Mucosa of descending colon (tissue), 3 donors: Measurements from ENCODE around the gene MESP2. TPM values are rescaled to one million over a fixed set of nuclear protein-coding genes. Genes with fewer than 3 reads are reported as not detected.

Experiments used
- ATAC-seq: fragments of 200-7000 bp; cut with Tn5 transposase; one replicate; pipeline ENCODE4 v1.9.1; 2020; ENCODE audit warnings: mild to moderate bottlenecking, moderate library complexity
- DNase-seq, 3 donors: peaks; one replicate each; pipeline ENCODE4 v3.0.0-alpha.2; 2020
- H3K36me3 ChIP-seq: fragments of 200-600 bp; one replicate; pipeline ENCODE4 v1.8.0; 2021; ENCODE audit warnings: low read depth, mild to moderate bottlenecking
- H3K4me1 ChIP-seq: fragments of 200-600 bp; one replicate; pipeline ENCODE4 v1.8.0; 2021; ENCODE audit warnings: low read depth, mild to moderate bottlenecking
- H3K4me3 ChIP-seq: fragments of 200-600 bp; one replicate; pipeline ENCODE4 v1.8.0; 2021; ENCODE audit warnings: mild to moderate bottlenecking
- H3K9me3 ChIP-seq: fragments of 200-600 bp; one replicate; pipeline ENCODE4 v1.8.0; 2021; ENCODE audit warnings: mild to moderate bottlenecking
- intact Hi-C, 2 donors: fragments of 100-400 bp; cut with DNase I in 1 of 2; cut with micrococcal nuclease in 1 of 2; formaldehyde crosslinking; loops; one replicate each; pipeline versions ENCODE4 v1.11.0 to v1.11.1; 2022; cut with DNase I, micrococcal nuclease
- total RNA-seq, 3 donors: library from RNA; stranded (reverse); fragmentation: NEBNext Ultra II Directional in 2 of 3; extraction: Animal tissue kit (Norgen Biotek cat#: 25700) in 2 of 3; gene quantifications; one replicate each; pipeline versions ENCODE4 v1.2.1 to v1.2.4, GENCODE V29; 2021 to 2023
- TF ChIP-seq, protein P1 (sequence below): fragments of 200-600 bp; IDR thresholded peaks from one replicate; pipeline ENCODE4 v1.8.0; 2022; ENCODE audit warnings: antibody characterized with exemption, mild to moderate bottlenecking
- donor health status: DM: no; HTN: no; CAD: no; lungs with moderate emphysema.
- donor health status: DM: no; HTN: no; CAD: no.
- donor health status: DM: no; HTN: yes; CAD: no.

MESP2 gene
- total RNA-seq, 3 donors from 2014 or later: 0.79 to 4.7 (median 1.2) TPM

DNA sequence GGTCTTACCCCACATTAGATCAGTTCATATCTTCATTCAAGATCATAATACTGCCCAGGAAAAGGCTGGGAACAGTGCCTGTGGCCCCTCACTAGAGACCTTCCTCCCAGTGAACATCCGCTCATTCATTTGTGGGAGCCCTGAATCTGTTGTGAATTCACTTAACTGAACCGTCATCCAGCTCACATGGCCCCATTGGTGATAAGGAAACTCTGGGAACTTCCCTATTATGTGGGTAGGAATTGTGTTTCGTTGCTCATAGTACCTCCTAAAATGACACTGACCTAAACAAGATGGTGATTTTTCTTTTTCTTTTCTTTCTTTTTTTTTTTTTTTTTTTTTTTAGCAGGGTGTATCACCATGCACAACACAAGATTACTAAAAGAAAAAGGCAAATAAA, 6.8 kb upstream of the MESP2 start:
- Histone ChIP-seq H3K36me3 (no peaks in the 10 kb centered on the region), H3K4me3 (no peak overlapping the region), H3K4me1 (no peaks in the 10 kb centered on the region), H3K9me3 (no peaks in the 10 kb centered on the region)
- ATAC-seq: no peak
- TF ChIP-seq, protein P1, sequence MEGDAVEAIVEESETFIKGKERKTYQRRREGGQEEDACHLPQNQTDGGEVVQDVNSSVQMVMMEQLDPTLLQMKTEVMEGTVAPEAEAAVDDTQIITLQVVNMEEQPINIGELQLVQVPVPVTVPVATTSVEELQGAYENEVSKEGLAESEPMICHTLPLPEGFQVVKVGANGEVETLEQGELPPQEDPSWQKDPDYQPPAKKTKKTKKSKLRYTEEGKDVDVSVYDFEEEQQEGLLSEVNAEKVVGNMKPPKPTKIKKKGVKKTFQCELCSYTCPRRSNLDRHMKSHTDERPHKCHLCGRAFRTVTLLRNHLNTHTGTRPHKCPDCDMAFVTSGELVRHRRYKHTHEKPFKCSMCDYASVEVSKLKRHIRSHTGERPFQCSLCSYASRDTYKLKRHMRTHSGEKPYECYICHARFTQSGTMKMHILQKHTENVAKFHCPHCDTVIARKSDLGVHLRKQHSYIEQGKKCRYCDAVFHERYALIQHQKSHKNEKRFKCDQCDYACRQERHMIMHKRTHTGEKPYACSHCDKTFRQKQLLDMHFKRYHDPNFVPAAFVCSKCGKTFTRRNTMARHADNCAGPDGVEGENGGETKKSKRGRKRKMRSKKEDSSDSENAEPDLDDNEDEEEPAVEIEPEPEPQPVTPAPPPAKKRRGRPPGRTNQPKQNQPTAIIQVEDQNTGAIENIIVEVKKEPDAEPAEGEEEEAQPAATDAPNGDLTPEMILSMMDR: no peak
- no peak for DNase-seq
- intact Hi-C loops: no loop called here

DNA sequence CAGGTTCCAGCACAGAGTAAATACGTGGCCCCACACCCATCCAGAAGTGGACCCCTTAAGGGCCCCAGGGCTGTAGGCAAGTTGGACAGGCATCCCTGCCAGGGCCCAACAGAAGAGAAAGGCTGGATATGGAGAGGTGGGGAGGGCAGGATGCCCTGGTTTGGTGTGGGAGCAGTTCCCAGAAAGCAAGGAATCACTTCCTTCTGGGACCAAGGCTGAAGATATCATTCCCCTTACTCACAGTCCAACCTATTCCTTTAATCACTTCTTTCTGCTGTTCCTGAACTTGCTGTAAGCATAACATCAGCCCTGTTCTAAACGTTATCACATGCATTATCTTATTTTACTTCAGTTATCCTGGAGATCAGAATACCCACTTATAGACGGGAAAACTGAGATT, 6.1 kb upstream of the MESP2 start:
- DNase-seq (peak in 2 of 3 donors; percentile 7 to 18), ATAC-seq (no peak)
- TF ChIP-seq, protein P1: no peak
- Histone ChIP-seq H3K4me3 (no peak overlapping the region), H3K9me3 (no peaks in the 10 kb centered on the region), H3K4me1 (no peaks in the 10 kb centered on the region), H3K36me3 (no peaks in the 10 kb centered on the region)
- intact Hi-C loops: no loop called here

DNA sequence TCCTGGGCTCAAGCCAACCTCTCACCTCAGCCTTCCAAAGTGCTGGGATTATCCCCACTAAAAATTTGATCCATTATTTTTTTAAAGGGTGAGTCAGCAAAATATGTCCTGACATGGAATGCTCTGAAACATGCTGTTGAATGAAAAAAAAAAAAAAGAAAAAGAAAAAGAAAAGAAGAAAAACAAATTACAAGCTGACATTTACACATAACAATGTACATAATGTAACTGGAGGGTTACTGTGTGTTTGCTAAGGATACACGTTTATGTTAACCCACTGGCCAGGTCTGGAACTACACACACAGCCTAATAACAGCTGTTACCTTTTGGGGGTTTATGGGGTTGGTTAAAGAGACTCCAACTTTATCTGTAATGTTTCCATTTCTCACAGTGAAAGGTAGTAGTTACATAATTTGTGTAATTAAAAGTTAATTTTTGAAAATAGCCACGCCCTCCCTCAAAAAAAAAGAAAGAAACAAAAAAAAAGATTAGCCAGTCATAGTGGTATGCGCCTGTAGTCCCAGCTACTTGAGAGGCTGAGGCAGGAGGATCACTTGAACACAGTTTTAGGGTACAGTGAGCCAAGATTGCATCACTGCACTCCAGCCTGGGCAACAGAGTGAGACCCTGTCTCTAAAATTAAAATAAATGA, 3.1 kb upstream of the MESP2 start:
- no peak overlapping the region for H3K4me3 ChIP-seq
- TF ChIP-seq, protein P1: no peak
- peaks cover 11% of the 10 kb centered on the region for H3K4me1 ChIP-seq
- ATAC-seq (no peak), DNase-seq (no peak)
- H3K9me3 ChIP-seq: no peaks in the 10 kb centered on the region
- intact Hi-C loops: no loop called here
- no peaks in the 10 kb centered on the region for H3K36me3 ChIP-seq

DNA sequence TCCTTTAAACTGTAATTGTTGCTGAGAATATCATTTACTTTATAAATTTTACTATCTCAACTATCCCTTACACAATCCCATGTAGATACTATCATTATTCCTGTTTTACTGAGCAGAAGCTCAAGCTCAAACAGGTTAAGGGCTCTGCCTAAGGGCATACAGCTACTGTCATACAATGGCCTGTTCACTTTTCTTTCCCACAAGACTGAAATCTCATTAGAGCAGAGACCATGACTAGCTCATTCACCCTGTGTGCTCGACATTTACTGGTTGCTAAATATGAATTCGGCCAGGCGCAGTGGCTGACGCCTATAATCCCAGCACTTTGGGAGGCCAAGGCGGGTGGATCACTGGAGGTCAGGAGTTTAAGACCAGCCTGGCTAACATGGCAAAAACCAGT, 1.6 kb upstream of the MESP2 start:
- Histone ChIP-seq H3K9me3 (no peaks in the 10 kb centered on the region), H3K36me3 (no peaks in the 10 kb centered on the region), H3K4me3 (no peak overlapping the region), H3K4me1 (peaks cover 15% of the 10 kb centered on the region)
- peak in 1 of 3 donors; percentile 5 for DNase-seq
- no peak for ATAC-seq
- intact Hi-C loops: no loop called here
- TF ChIP-seq, protein P1: no peak

DNA sequence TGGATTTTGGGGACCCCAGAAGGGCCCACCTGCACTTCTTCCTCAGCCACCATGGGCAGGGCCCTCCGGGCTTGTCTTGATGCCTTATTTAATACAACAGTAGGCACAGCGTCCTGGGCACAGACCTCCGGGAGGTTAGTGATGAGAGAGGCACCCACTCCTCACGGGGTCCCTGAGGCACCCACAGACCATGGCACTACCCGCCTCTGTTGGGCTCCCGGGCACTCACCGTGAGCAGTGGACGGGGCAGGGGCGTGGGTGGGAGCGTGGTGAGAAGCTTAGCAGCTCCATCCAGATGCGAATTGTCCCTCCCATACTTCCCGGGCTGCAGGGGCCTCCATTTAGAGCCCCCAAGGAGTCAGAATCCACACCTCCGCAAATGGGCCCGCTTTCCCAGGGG, 317 bp upstream of the MESP2 start:
- TF ChIP-seq, protein P1: no peak
- intact Hi-C loops: no loop called here
- DNase-seq (no peak), ATAC-seq (no peak)
- H3K4me1 ChIP-seq: peaks cover 22% of the 10 kb centered on the region
- no peak overlapping the region for H3K4me3 ChIP-seq
- no peaks in the 10 kb centered on the region for H3K9me3 ChIP-seq
- H3K36me3 ChIP-seq: no peaks in the 10 kb centered on the region
